ENCODE results near the gene DAZAP2.
A peak's percentile ranks its signal among the peaks of the same experiment; 100 is the strongest.

Gene DAZAP2, protein sequence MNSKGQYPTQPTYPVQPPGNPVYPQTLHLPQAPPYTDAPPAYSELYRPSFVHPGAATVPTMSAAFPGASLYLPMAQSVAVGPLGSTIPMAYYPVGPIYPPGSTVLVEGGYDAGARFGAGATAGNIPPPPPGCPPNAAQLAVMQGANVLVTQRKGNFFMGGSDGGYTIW

DNA sequence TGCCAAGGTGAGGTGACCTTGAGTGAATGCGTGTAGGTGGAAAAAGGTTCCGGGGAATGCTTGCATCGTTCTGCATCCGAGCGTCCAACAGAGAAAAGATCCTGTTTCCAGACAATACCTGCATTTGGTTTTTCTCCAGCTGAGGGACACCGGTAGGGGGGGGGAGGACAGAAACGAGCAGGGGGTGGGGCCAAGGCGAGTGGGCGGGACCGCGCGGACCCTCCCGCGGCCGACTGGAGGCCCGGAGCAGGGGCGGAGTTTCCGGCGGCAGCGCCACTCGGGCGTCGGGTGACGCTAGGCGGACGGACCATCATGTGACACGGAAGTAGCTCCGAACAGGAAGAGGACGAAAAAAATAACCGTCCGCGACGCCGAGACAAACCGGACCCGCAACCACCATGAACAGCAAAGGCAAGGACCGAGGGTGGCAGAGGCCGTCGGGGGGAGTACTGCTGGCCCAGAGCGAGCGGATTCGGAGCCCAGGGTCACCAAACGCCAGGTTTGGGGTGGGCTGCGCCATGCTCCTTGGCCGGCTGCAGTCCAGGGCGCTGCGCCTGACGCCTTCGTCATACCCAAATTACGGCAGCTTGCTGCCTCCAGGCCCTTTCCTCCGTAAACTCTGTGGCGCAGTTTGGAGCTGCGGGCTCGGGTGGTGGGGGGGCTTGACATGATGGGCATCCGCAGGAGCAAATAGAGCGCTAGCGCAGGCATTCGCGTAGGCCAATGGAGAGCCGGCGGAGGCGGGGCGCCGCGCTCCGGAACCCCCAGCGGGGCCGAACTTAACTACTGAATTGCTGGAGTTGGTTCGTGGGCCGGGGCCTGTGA is at the start of gene DAZAP2:
DAZAP2 (plus strand) TSS at position 317 of the 825 bp plus-strand sequence; CDS start at position 399, 82 bp downstream.
- ATAC-seq (ENCODE audit: low read depth) = peak; percentile 87
- DNase-seq (ENCODE audit: low spot score in 2 of 2) = peak; percentile 91 to 92
- Mint-ChIP-seq H3K4me3 (peak within 1 kb of the TSS; percentile 98), H3K27ac (peak within 1 kb of the TSS; percentile 100), H3K36me3 (peaks cover 23% of the 10 kb centered on the region), H3K9me3 (no peaks in the 10 kb centered on the region), H3K27me3 (peaks cover 2% of the 10 kb centered on the region), H3K4me1 (peaks cover 27% of the 10 kb centered on the region)

DNA sequence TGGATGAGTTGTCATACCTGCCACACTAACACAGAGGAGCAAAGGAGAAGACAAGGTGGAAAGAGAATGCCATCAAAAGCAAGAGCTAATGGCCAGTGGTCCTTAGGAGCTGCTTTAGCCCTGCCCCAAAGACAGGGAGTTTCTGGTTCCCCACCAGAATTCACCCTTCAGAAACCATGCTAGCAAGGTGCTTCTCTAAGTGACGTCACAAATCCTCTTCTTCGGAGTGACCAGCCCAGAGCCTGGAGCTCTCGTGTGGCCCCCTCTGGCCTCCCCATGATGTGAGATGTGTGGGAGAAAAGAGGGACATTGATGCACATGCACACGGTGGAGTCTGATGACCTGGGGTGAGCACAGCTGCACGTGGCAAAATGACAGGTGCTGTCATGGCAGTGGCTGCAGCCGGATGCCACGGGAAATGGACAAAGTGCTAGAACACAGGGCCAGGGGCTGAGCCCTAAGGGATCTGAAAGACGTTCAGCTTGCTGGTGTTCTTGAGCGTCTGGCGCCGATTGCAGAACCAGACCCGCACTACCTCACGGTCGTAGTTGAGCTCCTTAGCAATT is 48.8 kb upstream of the DAZAP2 start:
- Mint-ChIP-seq H3K4me3 (no peak overlapping the region), H3K27ac (peak overlapping the region; percentile 78), H3K36me3 (peaks cover 9% of the 10 kb centered on the region), H3K27me3 (no peaks in the 10 kb centered on the region), H3K4me1 (peaks cover 19% of the 10 kb centered on the region), H3K9me3 (no peaks in the 10 kb centered on the region)
- no peak for DNase-seq (ENCODE audit: low spot score in 2 of 2)
- no peak for ATAC-seq (ENCODE audit: low read depth)

DNA sequence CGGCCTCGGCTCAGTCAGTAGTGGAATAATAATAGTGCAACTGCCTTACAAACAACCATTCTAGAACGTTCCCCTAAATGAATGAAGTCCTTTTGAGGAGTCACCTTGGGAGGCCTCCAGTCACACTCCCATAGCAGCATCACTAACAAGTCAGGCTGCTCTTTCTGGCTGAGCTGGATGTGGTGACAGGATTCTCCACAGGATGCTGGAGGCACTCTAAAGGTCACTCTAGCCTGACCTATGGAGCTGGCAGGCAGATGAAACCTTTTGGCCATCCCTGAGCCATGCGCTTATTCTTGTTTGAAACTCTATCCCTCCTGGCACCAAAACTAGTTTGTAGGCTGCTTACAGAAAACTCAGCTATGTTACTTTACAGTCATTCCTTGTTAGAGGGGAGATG is 47.8 kb upstream of the DAZAP2 start:
- no peak for ATAC-seq (ENCODE audit: low read depth)
- Mint-ChIP-seq H3K27ac (no peak overlapping the region), H3K4me1 (peaks cover 19% of the 10 kb centered on the region), H3K36me3 (peaks cover 9% of the 10 kb centered on the region), H3K9me3 (no peaks in the 10 kb centered on the region), H3K4me3 (no peak overlapping the region), H3K27me3 (no peaks in the 10 kb centered on the region)
- DNase-seq (ENCODE audit: low spot score in 2 of 2) = no peak

DNA sequence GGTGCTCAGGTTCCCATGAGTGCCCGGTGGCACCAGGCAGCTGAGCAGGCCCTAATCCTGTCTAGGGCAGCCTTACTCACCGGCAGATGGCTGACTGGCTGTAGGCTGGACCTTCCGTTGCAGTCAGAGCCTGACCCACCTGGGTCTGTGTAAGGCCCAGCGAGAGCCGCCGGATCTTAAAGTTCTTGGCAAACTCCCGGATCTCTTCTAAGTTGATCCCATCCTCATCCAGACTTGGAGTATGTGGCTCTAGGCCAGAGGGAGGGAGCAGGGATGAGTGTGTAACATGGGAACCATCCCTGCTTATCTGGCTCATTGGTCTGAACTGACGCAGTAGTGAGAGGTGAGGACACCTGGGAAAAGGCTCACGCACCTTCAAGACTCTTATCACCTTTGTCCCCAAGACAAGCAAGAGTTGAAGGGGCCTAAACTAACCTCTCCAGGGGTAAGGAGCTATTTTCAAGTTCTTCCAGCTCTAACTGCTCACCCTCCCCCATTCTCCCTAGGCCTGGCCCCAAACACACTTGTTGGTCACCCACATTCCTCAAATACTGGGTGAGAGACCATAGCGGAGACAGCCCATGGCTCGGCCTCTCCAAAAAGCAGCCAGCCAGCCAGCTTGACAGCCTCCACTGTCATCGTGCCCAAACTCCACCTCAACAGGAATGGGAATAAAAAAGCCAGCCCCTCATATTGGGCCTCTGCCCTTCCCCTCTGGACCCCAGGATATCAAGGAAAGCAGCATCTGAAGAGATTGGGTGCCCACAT is 46.9 kb upstream of the DAZAP2 start:
- H3K9me3 Mint-ChIP-seq = no peaks in the 10 kb centered on the region
- no peak overlapping the region for H3K27ac Mint-ChIP-seq
- ATAC-seq (ENCODE audit: low read depth) = no peak
- no peak overlapping the region for H3K4me3 Mint-ChIP-seq
- no peaks in the 10 kb centered on the region for H3K27me3 Mint-ChIP-seq
- H3K36me3 Mint-ChIP-seq = peaks cover 9% of the 10 kb centered on the region
- no peak for DNase-seq (ENCODE audit: low spot score in 2 of 2)
- H3K4me1 Mint-ChIP-seq = peaks cover 19% of the 10 kb centered on the region

DNA sequence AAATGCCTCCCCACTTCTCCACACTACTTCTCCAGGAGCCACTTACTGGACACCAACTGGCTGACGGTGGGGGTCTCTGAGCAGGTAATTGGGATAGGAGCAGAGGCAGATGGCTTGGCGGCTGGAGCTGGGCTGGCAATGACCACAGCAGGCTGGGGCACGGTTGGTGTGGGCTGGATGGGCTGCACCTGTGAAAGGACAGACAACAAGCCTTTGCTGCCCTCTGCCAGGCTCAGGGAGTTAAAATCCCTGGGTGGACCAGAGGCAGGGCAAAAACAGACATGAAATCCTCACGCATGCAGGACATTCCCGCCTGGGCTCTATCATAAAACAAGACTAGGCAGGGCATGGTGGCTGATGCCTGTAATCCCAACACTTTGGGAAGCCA is 46.3 kb upstream of the DAZAP2 start:
- Mint-ChIP-seq H3K27me3 (no peaks in the 10 kb centered on the region), H3K36me3 (peaks cover 9% of the 10 kb centered on the region), H3K9me3 (no peaks in the 10 kb centered on the region), H3K4me3 (no peak overlapping the region), H3K4me1 (peaks cover 17% of the 10 kb centered on the region), H3K27ac (no peak overlapping the region)
- DNase-seq (ENCODE audit: low spot score in 2 of 2) = no peak
- ATAC-seq (ENCODE audit: low read depth) = no peak

DNA sequence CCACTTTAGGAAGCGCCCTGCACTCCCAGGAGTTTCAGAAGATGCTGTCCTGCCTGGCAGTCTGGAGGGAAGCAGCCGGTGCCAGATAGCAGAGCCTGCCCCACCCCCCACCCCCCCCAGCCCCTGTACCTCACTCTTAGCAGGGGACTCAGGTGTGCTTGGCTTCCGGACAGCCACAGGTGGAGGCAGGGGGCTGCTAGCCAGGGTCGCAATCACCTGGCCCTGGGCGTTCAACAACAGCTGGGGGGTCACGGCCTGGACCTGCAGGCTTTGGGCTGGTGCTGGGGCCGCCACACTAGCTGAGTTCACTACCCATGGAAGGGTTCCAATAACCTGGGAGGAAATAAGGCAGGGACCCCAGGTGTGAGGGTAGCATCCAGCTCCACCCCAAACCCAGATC is 42.8 kb upstream of the DAZAP2 start:
- no peaks in the 10 kb centered on the region for H3K27me3 Mint-ChIP-seq
- H3K4me3 Mint-ChIP-seq = no peak overlapping the region
- no peaks in the 10 kb centered on the region for H3K9me3 Mint-ChIP-seq
- peaks cover 16% of the 10 kb centered on the region for H3K36me3 Mint-ChIP-seq
- H3K27ac Mint-ChIP-seq = no peak overlapping the region
- DNase-seq (ENCODE audit: low spot score in 2 of 2) (no peak), ATAC-seq (ENCODE audit: low read depth) (no peak)
- H3K4me1 Mint-ChIP-seq = no peaks in the 10 kb centered on the region

DNA sequence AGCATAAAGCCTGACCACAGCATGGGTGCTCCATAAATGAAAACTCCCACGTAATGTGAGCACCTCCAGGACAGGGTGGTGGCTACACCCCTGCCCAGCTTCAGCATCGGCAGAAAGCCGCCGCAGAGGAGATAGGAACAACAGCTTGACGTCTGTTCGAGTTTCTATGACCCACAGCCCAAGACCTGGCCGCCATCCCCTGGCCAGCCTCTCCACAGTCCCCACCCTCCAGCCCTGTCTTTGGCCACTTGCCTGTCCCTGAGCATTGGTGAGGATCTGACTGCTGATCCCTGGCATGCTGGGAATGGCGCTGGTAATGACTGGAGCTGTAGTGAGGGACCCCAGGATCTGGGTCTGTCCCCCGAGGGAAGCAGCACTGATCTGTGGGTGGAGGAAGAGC is 42.1 kb upstream of the DAZAP2 start:
- H3K27me3 Mint-ChIP-seq = no peaks in the 10 kb centered on the region
- H3K9me3 Mint-ChIP-seq = no peaks in the 10 kb centered on the region
- DNase-seq (ENCODE audit: low spot score in 2 of 2) = no peak
- ATAC-seq (ENCODE audit: low read depth) = no peak
- no peaks in the 10 kb centered on the region for H3K4me1 Mint-ChIP-seq
- H3K4me3 Mint-ChIP-seq = no peak overlapping the region
- no peak overlapping the region for H3K27ac Mint-ChIP-seq
- peaks cover 14% of the 10 kb centered on the region for H3K36me3 Mint-ChIP-seq

DNA sequence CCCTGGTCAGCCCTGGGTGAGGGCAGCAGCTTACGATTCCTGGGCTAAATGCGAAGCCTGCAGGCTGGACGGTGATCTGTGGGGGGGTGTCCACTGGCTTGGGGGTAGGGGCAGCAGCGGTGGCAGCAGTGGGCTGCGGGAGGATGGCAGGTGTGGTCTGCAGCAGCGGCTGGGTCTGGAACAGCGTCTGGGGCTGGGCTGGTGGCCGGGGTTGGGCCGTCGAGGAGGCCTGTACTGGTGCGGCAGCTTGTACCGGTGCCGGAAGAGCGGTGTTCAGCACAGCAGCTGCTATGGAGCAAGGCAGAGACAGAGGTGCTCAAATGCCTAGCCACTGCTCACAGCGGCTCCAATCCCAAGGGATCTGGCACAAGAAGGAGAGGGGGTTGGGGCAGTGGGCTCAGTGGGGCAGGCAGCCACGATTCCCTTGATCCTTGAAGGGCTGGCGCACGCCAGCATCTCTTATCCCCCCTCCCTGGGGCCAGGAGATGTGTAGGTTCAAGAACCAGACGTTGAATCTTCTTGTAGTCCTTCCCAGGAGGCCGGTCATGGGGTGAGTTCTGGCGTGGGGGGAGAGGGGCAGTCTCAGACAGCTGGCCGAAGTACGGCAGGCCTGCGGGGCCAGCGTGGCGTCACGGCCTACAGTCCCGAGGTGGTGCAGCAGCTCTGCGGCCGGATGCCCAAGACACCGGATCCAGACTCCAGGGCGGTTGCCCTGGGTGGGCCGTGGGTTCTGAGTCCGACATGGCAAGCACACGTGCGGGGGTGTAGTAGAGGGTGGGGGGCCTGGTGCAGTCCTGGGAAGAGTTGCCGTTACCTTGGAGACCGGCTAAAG is 40.7 kb upstream of the DAZAP2 start:
- Mint-ChIP-seq H3K36me3 (peaks cover 7% of the 10 kb centered on the region), H3K27me3 (no peaks in the 10 kb centered on the region), H3K4me1 (no peaks in the 10 kb centered on the region), H3K9me3 (no peaks in the 10 kb centered on the region), H3K27ac (no peak overlapping the region), H3K4me3 (no peak overlapping the region)
- DNase-seq (ENCODE audit: low spot score in 2 of 2) (no peak), ATAC-seq (ENCODE audit: low read depth) (no peak)

DNA sequence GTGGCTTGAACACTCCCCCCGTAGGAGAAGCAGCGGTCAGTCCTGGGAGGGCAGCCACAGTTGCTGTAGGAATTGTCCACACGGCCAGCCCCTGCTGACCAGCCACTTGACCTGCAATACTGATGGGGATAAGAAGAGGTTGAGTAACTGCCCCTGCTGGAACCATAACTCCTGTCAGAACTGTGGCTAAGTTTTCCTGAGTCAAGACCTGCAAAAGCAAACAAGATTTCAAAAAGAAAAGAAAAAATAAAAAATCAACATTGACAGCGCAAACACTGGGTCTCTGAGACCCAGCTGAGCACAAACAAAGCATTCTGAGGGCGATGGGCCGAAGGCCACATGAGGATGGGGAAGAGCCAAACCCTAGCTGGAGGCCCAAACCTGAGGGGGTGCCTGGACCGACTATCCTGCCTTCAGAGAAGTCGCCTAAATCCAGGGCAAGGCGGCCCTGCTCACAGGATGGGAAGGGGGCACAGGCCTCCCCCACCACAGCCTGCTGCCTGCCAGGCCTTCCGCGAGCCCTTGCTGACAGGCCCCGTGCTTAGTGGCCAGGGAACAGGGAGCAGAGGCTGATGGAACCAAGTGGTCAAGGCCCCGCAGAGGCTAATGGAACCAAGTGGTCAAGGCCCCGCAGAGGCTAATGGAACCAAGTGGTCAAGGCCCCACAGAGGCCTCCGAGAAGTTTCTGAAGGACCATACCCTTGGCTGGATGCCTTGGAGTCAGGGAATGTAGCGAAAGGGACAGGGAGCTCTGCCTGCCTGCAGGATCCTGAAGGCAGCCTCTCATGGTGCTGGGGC is 39.9 kb upstream of the DAZAP2 start:
- ATAC-seq (ENCODE audit: low read depth) (no peak), DNase-seq (ENCODE audit: low spot score in 2 of 2) (no peak)
- Mint-ChIP-seq H3K9me3 (no peaks in the 10 kb centered on the region), H3K27ac (no peak overlapping the region), H3K4me1 (no peaks in the 10 kb centered on the region), H3K27me3 (no peaks in the 10 kb centered on the region), H3K4me3 (no peak overlapping the region), H3K36me3 (peaks cover 9% of the 10 kb centered on the region)

DNA sequence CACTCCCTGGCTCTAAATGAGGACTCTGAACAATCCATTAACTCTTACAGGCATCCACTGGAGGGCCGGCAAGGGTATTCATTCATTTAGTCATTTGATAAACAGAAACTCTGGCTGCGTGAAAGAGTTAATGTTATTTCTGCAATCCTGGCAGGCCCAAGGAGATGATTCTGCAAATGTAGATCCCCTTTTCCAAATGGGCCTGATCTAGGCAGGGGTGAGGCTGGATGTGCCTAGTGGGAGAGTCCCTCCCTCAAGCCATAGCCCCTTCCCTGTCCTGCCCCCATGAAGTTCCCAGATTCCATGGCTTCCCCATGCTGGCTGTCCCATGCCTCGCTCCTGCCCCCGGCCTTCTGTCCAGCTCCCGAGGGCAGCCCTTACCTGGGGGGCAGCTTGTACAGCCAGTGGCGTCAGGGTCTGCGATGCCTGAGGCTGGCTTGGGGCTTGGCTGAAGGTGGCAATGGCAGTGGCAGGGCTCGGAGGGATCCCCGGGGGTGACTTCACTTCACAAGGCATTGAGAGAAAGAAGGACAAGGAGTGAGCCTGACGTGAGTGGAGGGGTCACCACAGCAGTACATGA is 39.2 kb upstream of the DAZAP2 start:
- no peak overlapping the region for H3K27ac Mint-ChIP-seq
- ATAC-seq (ENCODE audit: low read depth) = no peak
- H3K4me3 Mint-ChIP-seq = no peak overlapping the region
- H3K36me3 Mint-ChIP-seq = peaks cover 9% of the 10 kb centered on the region
- H3K9me3 Mint-ChIP-seq = no peaks in the 10 kb centered on the region
- H3K4me1 Mint-ChIP-seq = no peaks in the 10 kb centered on the region
- no peaks in the 10 kb centered on the region for H3K27me3 Mint-ChIP-seq
- no peak for DNase-seq (ENCODE audit: low spot score in 2 of 2)

DNA sequence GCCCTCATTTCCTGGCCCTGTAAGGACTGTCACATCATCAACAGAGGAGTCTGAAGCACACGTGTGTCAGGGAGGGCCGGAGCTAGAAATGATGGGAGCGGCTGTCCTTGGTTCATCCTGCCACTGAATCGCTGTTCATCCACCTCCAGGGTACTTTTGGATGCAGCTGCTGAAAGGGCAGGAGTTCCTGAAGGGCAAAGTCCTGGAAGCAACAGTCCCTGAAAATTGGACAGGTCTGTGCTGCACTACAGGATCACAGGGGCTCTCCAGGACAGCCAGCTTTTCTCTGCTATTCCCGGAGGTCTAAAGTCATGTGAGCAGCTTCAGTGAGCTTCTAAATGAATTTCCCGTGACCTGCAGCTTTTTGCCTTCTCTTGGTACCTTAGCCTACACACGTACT is 38.5 kb upstream of the DAZAP2 start:
- ATAC-seq (ENCODE audit: low read depth) (no peak), DNase-seq (ENCODE audit: low spot score in 2 of 2) (no peak)
- H3K27me3 Mint-ChIP-seq = no peaks in the 10 kb centered on the region
- H3K4me1 Mint-ChIP-seq = no peaks in the 10 kb centered on the region
- no peaks in the 10 kb centered on the region for H3K9me3 Mint-ChIP-seq
- H3K4me3 Mint-ChIP-seq = no peak overlapping the region
- H3K36me3 Mint-ChIP-seq = peaks cover 9% of the 10 kb centered on the region
- H3K27ac Mint-ChIP-seq = no peak overlapping the region

DNA sequence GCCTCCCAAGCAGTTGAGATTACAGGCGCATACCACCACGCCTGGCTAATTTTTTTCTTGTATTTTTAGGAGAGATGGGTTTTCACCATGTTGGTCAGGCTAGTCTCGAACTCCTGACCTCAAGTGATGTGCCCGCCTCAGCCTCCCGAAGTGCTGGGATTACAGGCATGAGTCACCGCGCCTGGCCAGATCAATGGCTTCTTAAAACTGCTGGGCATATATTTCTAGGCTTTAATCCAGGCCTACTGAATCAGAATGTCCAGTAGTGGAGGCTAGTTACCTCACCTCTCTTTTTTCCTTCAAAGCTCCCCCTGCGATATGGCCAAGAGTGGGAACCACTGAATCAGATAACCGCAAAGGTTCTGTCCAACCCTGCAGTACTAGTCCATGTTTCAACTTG is 37.8 kb upstream of the DAZAP2 start:
- no peaks in the 10 kb centered on the region for H3K27me3 Mint-ChIP-seq
- H3K4me1 Mint-ChIP-seq = no peaks in the 10 kb centered on the region
- H3K9me3 Mint-ChIP-seq = no peaks in the 10 kb centered on the region
- DNase-seq (ENCODE audit: low spot score in 2 of 2) (no peak), ATAC-seq (ENCODE audit: low read depth) (no peak)
- H3K27ac Mint-ChIP-seq = no peak overlapping the region
- no peak overlapping the region for H3K4me3 Mint-ChIP-seq
- H3K36me3 Mint-ChIP-seq = peaks cover 9% of the 10 kb centered on the region

DNA sequence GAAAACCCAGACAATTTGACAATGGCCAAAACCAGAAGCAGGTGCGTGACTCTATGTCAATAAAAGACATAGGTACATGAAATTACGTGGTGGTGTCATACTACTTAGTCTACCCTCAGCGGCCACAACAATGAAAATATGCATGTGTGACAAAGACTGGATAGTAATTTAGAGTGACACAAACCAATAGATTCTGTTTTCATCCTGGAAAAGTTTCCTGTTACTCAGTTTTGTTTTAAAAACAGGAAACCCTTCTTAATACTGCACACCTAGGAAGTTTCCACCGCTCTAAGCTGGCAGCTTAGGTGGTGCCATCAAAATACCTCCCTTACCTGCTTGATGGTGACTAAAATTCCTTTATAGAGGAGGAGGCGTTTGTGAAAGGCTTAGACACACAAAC is 35.9 kb upstream of the DAZAP2 start:
- ATAC-seq (ENCODE audit: low read depth) (no peak), DNase-seq (ENCODE audit: low spot score in 2 of 2) (no peak)
- peaks cover 9% of the 10 kb centered on the region for H3K36me3 Mint-ChIP-seq
- no peaks in the 10 kb centered on the region for H3K27me3 Mint-ChIP-seq
- no peak overlapping the region for H3K27ac Mint-ChIP-seq
- no peaks in the 10 kb centered on the region for H3K9me3 Mint-ChIP-seq
- no peaks in the 10 kb centered on the region for H3K4me1 Mint-ChIP-seq
- no peak overlapping the region for H3K4me3 Mint-ChIP-seq
